Gastrocnemius medialis (tissue), 4 donors: Measurements from ENCODE around the gene CIART. TPM values are rescaled to one million over a fixed set of nuclear protein-coding genes. Genes with fewer than 3 reads are reported as not detected.
"Not testable (repeated sequence)": the region's sequence is repeated elsewhere in the genome, so short reads cannot be mapped to it uniquely, and the experiment has no call there.

Source experiments
- ATAC-seq, 2 donors: fragments of 150-250 bp; one replicate each; pipeline ENCODE4 v1.9.1; 2016
- DNase-seq, 2 donors: peaks; one replicate each; pipeline ENCODE4 v3.0.0-alpha.2; 2019
- H3K27ac ChIP-seq, 4 donors: fragments of 200-600 bp; sonication (generic); 1 replicate in 1 of 4; 2 replicates in 3 of 4; pipeline ENCODE4 v1.5.1; 2016 to 2018; ENCODE audit warnings: mild to moderate bottlenecking in 2 of 4, moderate library complexity in 1 of 4
- H3K27me3 ChIP-seq, 3 donors: fragments of 200-600 bp; sonication (generic) in 2 of 3; 1 replicate in 1 of 3; 2 replicates in 2 of 3; pipeline versions ENCODE4 v1.5.1 to v1.6.0; 2016 to 2019; ENCODE audit warnings: mild to moderate bottlenecking in 1 of 3, moderate library complexity in 1 of 3
- H3K36me3 ChIP-seq, 2 donors: fragments of 200-600 bp; sonication (generic) in 1 of 2; one replicate each; pipeline ENCODE4 v1.5.1; 2017 to 2018
- H3K4me1 ChIP-seq, 2 donors: fragments of 200-600 bp; sonication (generic) in 1 of 2; one replicate each; pipeline ENCODE4 v1.5.1; 2016 to 2017; ENCODE audit warnings: mild to moderate bottlenecking in 2 of 2
- H3K4me3 ChIP-seq, 4 donors: fragments of 200-600 bp; sonication (generic) in 3 of 4; 1 replicate in 1 of 4; 2 replicates in 3 of 4; pipeline ENCODE4 v1.5.1; 2016 to 2019; ENCODE audit warnings: mild to moderate bottlenecking in 2 of 4
- H3K9me3 ChIP-seq, 3 donors: fragments of 200-600 bp; sonication (generic) in 2 of 3; 1 replicate in 1 of 3; 2 replicates in 2 of 3; pipeline ENCODE4 v1.5.1; 2016 to 2019
- CTCF ChIP-seq, 5 experiments: fragments of 450-650 bp in 3 of 5; fragments of 200-600 bp in 2 of 5; sonication (generic) in 2 of 5; IDR thresholded peaks in 4 of 5; conservative IDR thresholded peaks in 1 of 5; 1 replicate in 4 of 5; 2 replicates in 1 of 5; pipeline ENCODE4 v1.5.1; 2016 to 2019; ENCODE audit warnings: antibody characterized with exemption in 5 of 5, mild to moderate bottlenecking in 3 of 5, moderate library complexity in 3 of 5
- POLR2A ChIP-seq, 2 donors: fragments of 450-650 bp; IDR thresholded peaks; one replicate each; pipeline ENCODE4 v1.6.1; 2017; ENCODE audit warnings: antibody characterized with exemption in 2 of 2, mild to moderate bottlenecking in 2 of 2, moderate library complexity in 2 of 2
- in situ Hi-C, 4 donors: fragments of 200-750 bp; cut with MboI; loops; one replicate each; pipeline versions ENCODE4 v1.15.0 to v1.8.0; 2017; ENCODE audit warnings: low sequenced_read_pairs in 4 of 4
- intact Hi-C: fragments of 100-400 bp; cut with DNase I; formaldehyde crosslinking; loops from one replicate; pipeline ENCODE4 v1.15.1; 2023; ENCODE audit warnings: low total_unique reads
- total RNA-seq, 4 donors: library from RNA; depleted of rRNA; stranded (reverse); fragments of >200 nt; gene quantifications; one replicate each; pipeline versions ENCODE4 v1.1.0 to v1.2.3, GENCODE V29; 2016

Gene CIART
- total RNA-seq, 4 donors from 2014 or later = 8.2 to 15.8 (median 11.7) TPM

DNA sequence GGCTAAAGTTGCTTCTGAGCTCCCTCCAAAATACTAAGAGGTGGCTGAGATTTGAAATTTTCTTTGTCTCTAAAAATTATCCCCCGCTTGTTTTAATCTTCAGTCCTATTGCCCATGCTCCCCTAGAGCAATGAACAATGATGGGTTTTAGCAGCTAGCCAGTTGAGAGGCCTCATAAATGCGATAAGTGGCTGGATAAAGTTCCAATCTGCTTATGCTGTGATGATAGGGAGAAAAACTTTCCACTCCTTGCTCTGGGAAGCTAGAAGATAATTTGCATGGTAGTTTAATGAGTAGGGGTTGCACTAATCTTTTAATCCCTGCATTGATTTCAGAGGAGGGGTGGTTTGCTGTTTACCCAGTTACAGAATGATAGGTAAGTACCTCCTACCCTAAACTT lies 29.4 kb downstream of the CIART start:
- Histone ChIP-seq H3K9me3 (no peaks in the 10 kb centered on the region), H3K4me3 (no peak overlapping the region), H3K36me3 (peaks cover 0 to 7% of the 10 kb centered on the region in 2 donors), H3K27me3 (no peaks in the 10 kb centered on the region), H3K4me1 (no peaks in the 10 kb centered on the region), H3K27ac (no peak overlapping the region)
- in situ Hi-C loops (no loop called here), intact Hi-C loops (no loop called here)
- ATAC-seq (no peak), DNase-seq (no peak)
- no peak for TF ChIP-seq CTCF (IDR thresholded peaks at IDR 0.05 in 4 of 5, conservative IDR thresholded peaks at IDR 0.05 in 1 of 5)
- no peak for TF ChIP-seq POLR2A (IDR thresholded peaks at IDR 0.05)

- ATAC-seq, in situ Hi-C loops, H3K27me3 ChIP-seq, DNase-seq, H3K27ac ChIP-seq, intact Hi-C loops, H3K4me3 ChIP-seq, H3K36me3 ChIP-seq, H3K9me3 ChIP-seq, H3K4me1 ChIP-seq: not testable (repeated sequence)
Observed at GRCh38 chr1:150314691-150315090, 32.3 kb downstream of the CIART start.

DNA sequence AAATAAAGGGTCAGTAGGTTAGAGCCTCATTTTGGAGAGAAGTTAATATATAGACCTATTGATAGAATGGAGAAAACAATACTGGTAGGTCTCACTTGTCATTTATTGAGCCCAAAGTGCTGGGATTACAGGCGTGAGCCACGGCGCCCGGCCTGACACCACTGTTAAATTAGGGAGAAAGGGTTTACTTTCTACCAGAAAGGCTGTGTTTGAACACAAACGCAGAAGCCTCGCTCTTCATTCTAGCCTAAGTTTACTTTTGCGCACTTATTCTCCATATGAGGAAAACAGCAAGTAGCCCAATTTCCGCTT lies 38.3 kb downstream of the CIART start:
- Histone ChIP-seq H3K27me3 (no peaks in the 10 kb centered on the region), H3K4me3 (peak overlapping the region; percentile 58 to 98 (median 74)), H3K36me3 (peaks cover 0 to 9% of the 10 kb centered on the region in 2 donors), H3K27ac (peak overlapping the region; percentile 82 to 88 (median 87)), H3K4me1 (peaks cover 9 to 10% of the 10 kb centered on the region in 2 donors), H3K9me3 (no peaks in the 10 kb centered on the region)
- intact Hi-C loops (no loop called here), in situ Hi-C loops (no loop called here)
- ATAC-seq (no peak), DNase-seq (no peak)
- TF ChIP-seq POLR2A (IDR thresholded peaks at IDR 0.05) (no peak), CTCF (IDR thresholded peaks at IDR 0.05 in 4 of 5, conservative IDR thresholded peaks at IDR 0.05 in 1 of 5) (no peak)

DNA sequence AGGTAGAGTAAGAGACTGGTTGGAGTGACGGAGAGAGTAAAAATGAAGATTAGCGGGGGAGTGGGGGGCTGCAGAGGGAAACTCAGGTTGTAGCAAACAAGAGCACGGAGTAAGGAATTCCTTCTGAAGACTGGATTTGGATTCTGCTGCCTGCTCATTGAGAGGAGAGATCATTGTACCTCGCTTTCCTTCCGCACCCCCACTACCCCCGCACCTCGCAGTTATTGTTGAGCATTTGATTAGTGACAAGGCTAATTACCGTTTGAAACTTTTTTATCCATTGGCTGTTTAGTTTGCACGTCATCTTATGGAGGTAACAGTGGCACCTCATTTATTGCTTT lies 39.4 kb downstream of the CIART start:
- Histone ChIP-seq H3K4me3 (peak overlapping the region; percentile 58 to 98 (median 74)), H3K27me3 (no peaks in the 10 kb centered on the region), H3K27ac (peak overlapping the region; percentile 82 to 88 (median 87)), H3K9me3 (no peaks in the 10 kb centered on the region), H3K36me3 (peaks cover 0 to 21% of the 10 kb centered on the region in 2 donors), H3K4me1 (peaks cover 9 to 10% of the 10 kb centered on the region in 2 donors)
- in situ Hi-C loops = no loop called here
- DNase-seq (no peak), ATAC-seq (no peak)
- intact Hi-C loops = loop anchor here (1.0 to 2.0 kb wide), 3 partner anchors 39 to 65 kb away; partner anchors contain the start of genes CA14, CIART and RPRD2
- TF ChIP-seq CTCF (IDR thresholded peaks at IDR 0.05 in 4 of 5, conservative IDR thresholded peaks at IDR 0.05 in 1 of 5) (no peak), POLR2A (IDR thresholded peaks at IDR 0.05) (no peak)

- in situ Hi-C loops = no loop called here
- Histone ChIP-seq H3K27ac (peak overlapping the region in 3 of 4 donors; percentile 86 to 88 (median 88)), H3K4me1 (peaks cover 9 to 10% of the 10 kb centered on the region in 2 donors)
Observed at GRCh38 chr1:150322310-150322709, 40.0 kb downstream of the CIART start.

More at GRCh38 chr1:150322310-150322709, 40.0 kb downstream of the CIART start:
- Histone ChIP-seq H3K36me3 (peaks cover 0 to 26% of the 10 kb centered on the region in 2 donors), H3K4me3 (peak overlapping the region; percentile 58 to 98 (median 74)), H3K9me3 (no peaks in the 10 kb centered on the region), H3K27me3 (no peaks in the 10 kb centered on the region)
- TF ChIP-seq POLR2A (IDR thresholded peaks at IDR 0.05) (no peak), CTCF (IDR thresholded peaks at IDR 0.05 in 4 of 5, conservative IDR thresholded peaks at IDR 0.05 in 1 of 5) (no peak)
- DNase-seq = no peak
- intact Hi-C loops = loop anchor here (2.0 kb wide), 1 partner anchor 66 kb away; the partner anchor contains the start of gene CA14
- no peak for ATAC-seq
